ENCODE data around the gene CPA3.

The CPA3 gene

GRCh38 chr3:148845756-148846395 lies 19.2 kb upstream of the CPA3 start:
- H3K4me1 ChIP-seq (ENCODE audit: insufficient read depth, low read length), result no peaks in the 10 kb centered on the region
- H3K36me3 ChIP-seq (ENCODE audit: insufficient read depth, low read length), result no peaks in the 10 kb centered on the region
- no peak overlapping the region for H3K9ac ChIP-seq (ENCODE audit: low read depth, low read length)
- H3K9me3 ChIP-seq (ENCODE audit: control insufficient read depth, insufficient read depth, low read length), result no peaks in the 10 kb centered on the region

GRCh38 chr3:148847351-148847750 lies 17.7 kb upstream of the CPA3 start:
- H3K36me3 ChIP-seq (ENCODE audit: insufficient read depth, low read length), result no peaks in the 10 kb centered on the region
- H3K9ac ChIP-seq (ENCODE audit: low read depth, low read length), result no peak overlapping the region
- no peaks in the 10 kb centered on the region for H3K4me1 ChIP-seq (ENCODE audit: insufficient read depth, low read length)
- no peaks in the 10 kb centered on the region for H3K9me3 ChIP-seq (ENCODE audit: control insufficient read depth, insufficient read depth, low read length)

- Histone ChIP-seq H3K9me3 (ENCODE audit: control insufficient read depth, insufficient read depth, low read length) (no peaks in the 10 kb centered on the region), H3K36me3 (ENCODE audit: insufficient read depth, low read length) (no peaks in the 10 kb centered on the region), H3K9ac (ENCODE audit: low read depth, low read length) (no peak overlapping the region), H3K4me1 (ENCODE audit: insufficient read depth, low read length) (no peaks in the 10 kb centered on the region)
These were observed 16.7 kb upstream of the CPA3 start for GRCh38 chr3:148848410-148848809.

- H3K4me1 ChIP-seq (ENCODE audit: insufficient read depth, low read length), result no peaks in the 10 kb centered on the region
- H3K36me3 ChIP-seq (ENCODE audit: insufficient read depth, low read length), result no peaks in the 10 kb centered on the region
- no peaks in the 10 kb centered on the region for H3K9me3 ChIP-seq (ENCODE audit: control insufficient read depth, insufficient read depth, low read length)
- no peak overlapping the region for H3K9ac ChIP-seq (ENCODE audit: low read depth, low read length)
These were observed 12.7 kb upstream of the CPA3 start for GRCh38 chr3:148852271-148852992.

GRCh38 chr3:148853076-148853475 lies 12.0 kb upstream of the CPA3 start:
- Histone ChIP-seq H3K36me3 (ENCODE audit: insufficient read depth, low read length) (no peaks in the 10 kb centered on the region), H3K9ac (ENCODE audit: low read depth, low read length) (no peak overlapping the region), H3K4me1 (ENCODE audit: insufficient read depth, low read length) (no peaks in the 10 kb centered on the region), H3K9me3 (ENCODE audit: control insufficient read depth, insufficient read depth, low read length) (no peaks in the 10 kb centered on the region)

GRCh38 chr3:148854061-148854460 lies 11.0 kb upstream of the CPA3 start:
- Histone ChIP-seq H3K9me3 (ENCODE audit: control insufficient read depth, insufficient read depth, low read length) (no peaks in the 10 kb centered on the region), H3K9ac (ENCODE audit: low read depth, low read length) (no peak overlapping the region), H3K36me3 (ENCODE audit: insufficient read depth, low read length) (no peaks in the 10 kb centered on the region), H3K4me1 (ENCODE audit: insufficient read depth, low read length) (no peaks in the 10 kb centered on the region)

GRCh38 chr3:148856384-148856783 lies 8.7 kb upstream of the CPA3 start:
- no peak overlapping the region for H3K9ac ChIP-seq (ENCODE audit: low read depth, low read length)
- H3K36me3 ChIP-seq (ENCODE audit: insufficient read depth, low read length), result no peaks in the 10 kb centered on the region
- H3K9me3 ChIP-seq (ENCODE audit: control insufficient read depth, insufficient read depth, low read length), result no peaks in the 10 kb centered on the region
- H3K4me1 ChIP-seq (ENCODE audit: insufficient read depth, low read length), result no peaks in the 10 kb centered on the region

- Histone ChIP-seq H3K4me1 (ENCODE audit: insufficient read depth, low read length) (no peaks in the 10 kb centered on the region), H3K9me3 (ENCODE audit: control insufficient read depth, insufficient read depth, low read length) (no peaks in the 10 kb centered on the region), H3K36me3 (ENCODE audit: insufficient read depth, low read length) (no peaks in the 10 kb centered on the region), H3K9ac (ENCODE audit: low read depth, low read length) (no peak overlapping the region)
These were observed 7.8 kb upstream of the CPA3 start for GRCh38 chr3:148857316-148857715.

GRCh38 chr3:148861277-148861869 lies 3.7 kb upstream of the CPA3 start:
- Histone ChIP-seq H3K4me1 (ENCODE audit: insufficient read depth, low read length) (no peaks in the 10 kb centered on the region), H3K9ac (ENCODE audit: low read depth, low read length) (no peak overlapping the region), H3K9me3 (ENCODE audit: control insufficient read depth, insufficient read depth, low read length) (no peaks in the 10 kb centered on the region), H3K36me3 (ENCODE audit: insufficient read depth, low read length) (no peaks in the 10 kb centered on the region)

GRCh38 chr3:148863297-148863696 lies 1.8 kb upstream of the CPA3 start:
- H3K36me3 ChIP-seq (ENCODE audit: insufficient read depth, low read length), result no peaks in the 10 kb centered on the region
- H3K9me3 ChIP-seq (ENCODE audit: control insufficient read depth, insufficient read depth, low read length), result no peaks in the 10 kb centered on the region
- H3K4me1 ChIP-seq (ENCODE audit: insufficient read depth, low read length), result no peaks in the 10 kb centered on the region
- H3K9ac ChIP-seq (ENCODE audit: low read depth, low read length), result no peak overlapping the region

GRCh38 chr3:148863814-148864213 lies 1.3 kb upstream of the CPA3 start:
- H3K9ac ChIP-seq (ENCODE audit: low read depth, low read length), result no peak overlapping the region

GRCh38 chr3:148866261-148866660 lies 1.2 kb downstream of the CPA3 start:
- Histone ChIP-seq H3K36me3 (ENCODE audit: insufficient read depth, low read length) (no peaks in the 10 kb centered on the region), H3K9ac (ENCODE audit: low read depth, low read length) (no peak overlapping the region), H3K9me3 (ENCODE audit: control insufficient read depth, insufficient read depth, low read length) (no peaks in the 10 kb centered on the region), H3K4me1 (ENCODE audit: insufficient read depth, low read length) (no peaks in the 10 kb centered on the region)

More at GRCh38 chr3:148863814-148864213, 1.3 kb upstream of the CPA3 start:
- Histone ChIP-seq H3K9me3 (ENCODE audit: control insufficient read depth, insufficient read depth, low read length) (no peaks in the 10 kb centered on the region), H3K36me3 (ENCODE audit: insufficient read depth, low read length) (no peaks in the 10 kb centered on the region), H3K4me1 (ENCODE audit: insufficient read depth, low read length) (no peaks in the 10 kb centered on the region)

- Histone ChIP-seq H3K9me3 (ENCODE audit: control insufficient read depth, insufficient read depth, low read length) (no peaks in the 10 kb centered on the region), H3K36me3 (ENCODE audit: insufficient read depth, low read length) (no peaks in the 10 kb centered on the region), H3K9ac (ENCODE audit: low read depth, low read length) (no peak overlapping the region), H3K4me1 (ENCODE audit: insufficient read depth, low read length) (no peaks in the 10 kb centered on the region)
These were observed 8.3 kb downstream of the CPA3 start for GRCh38 chr3:148873270-148873927.

- no peaks in the 10 kb centered on the region for H3K36me3 ChIP-seq (ENCODE audit: insufficient read depth, low read length)
These were observed 8.9 kb downstream of the CPA3 start for GRCh38 chr3:148873977-148874376.

More at GRCh38 chr3:148873977-148874376, 8.9 kb downstream of the CPA3 start:
- Histone ChIP-seq H3K9me3 (ENCODE audit: control insufficient read depth, insufficient read depth, low read length) (no peaks in the 10 kb centered on the region), H3K4me1 (ENCODE audit: insufficient read depth, low read length) (no peaks in the 10 kb centered on the region), H3K9ac (ENCODE audit: low read depth, low read length) (no peak overlapping the region)
